D341Med (cell line): Measurements from ENCODE around the gene KRT5.
A peak's percentile ranks its signal among the peaks of the same experiment; 100 is the strongest.
"Not testable (repeated sequence)": the region's sequence is repeated elsewhere in the genome, so short reads cannot be mapped to it uniquely, and the experiment has no call there.

Experiments used
- DNase-seq: peaks from one replicate; pipeline ENCODE4 v3.0.0; 2012; ENCODE audit warnings: low spot score

Gene KRT5

GRCh38 chr12:52518574-52519386, 1.4 kb downstream of the KRT5 start:
- peak; percentile 3 for DNase-seq

- DNase-seq = peak; percentile 10
Observed at GRCh38 chr12:52517888-52518287, 2.3 kb downstream of the KRT5 start.

GRCh38 chr12:52517005-52517835, 3.0 kb downstream of the KRT5 start:
- peak; percentile 2 for DNase-seq

- peak; percentile 3 for DNase-seq
Observed at GRCh38 chr12:52515927-52516831, 4.0 kb downstream of the KRT5 start.

GRCh38 chr12:52515319-52515646, 4.9 kb downstream of the KRT5 start:
- DNase-seq = no peak

- DNase-seq = no peak
Observed at GRCh38 chr12:52514471-52515318, 5.5 kb downstream of the KRT5 start.

- DNase-seq = no peak
Observed at GRCh38 chr12:52513736-52514135, 6.5 kb downstream of the KRT5 start.

- DNase-seq = no peak
Observed at GRCh38 chr12:52508211-52508610, 12.0 kb downstream of the KRT5 start.

- DNase-seq = peak; percentile 55
Observed at GRCh38 chr12:52506858-52507715, 13.1 kb downstream of the KRT5 start.

GRCh38 chr12:52502877-52503276, 17.3 kb downstream of the KRT5 start:
- no peak for DNase-seq

GRCh38 chr12:52501490-52501889, 18.7 kb downstream of the KRT5 start:
- no peak for DNase-seq

- not testable (repeated sequence) for DNase-seq
Observed at GRCh38 chr12:52500574-52500973, 19.6 kb downstream of the KRT5 start.

GRCh38 chr12:52499806-52500560, 20.2 kb downstream of the KRT5 start:
- DNase-seq = no peak

- DNase-seq = no peak
Observed at GRCh38 chr12:52498946-52499345, 21.2 kb downstream of the KRT5 start.

- DNase-seq = no peak
Observed at GRCh38 chr12:52497975-52498374, 22.2 kb downstream of the KRT5 start.

- no peak for DNase-seq
Observed at GRCh38 chr12:52496590-52497071, 23.6 kb downstream of the KRT5 start.

- no peak for DNase-seq
Observed at GRCh38 chr12:52496054-52496453, 24.1 kb downstream of the KRT5 start.

- DNase-seq = peak; percentile 34
Observed at GRCh38 chr12:52495389-52495788, 24.8 kb downstream of the KRT5 start.

- DNase-seq = no peak
Observed at GRCh38 chr12:52494518-52494917, 25.7 kb downstream of the KRT5 start.
